GM12878 (cell line): ENCODE results near the gene MCC. TPM values are rescaled to one million over a fixed set of nuclear protein-coding genes. Genes with fewer than 3 reads are reported as not detected.

Experiments used
- ATAC-seq: fragments of 200-7000 bp; cut with Tn5 transposase; 3 replicates; pipeline ENCODE4 v1.9.1; 2020; ENCODE audit warnings: mild to moderate bottlenecking, moderate library complexity
- BruUV-seq: library from RNA; stranded (reverse); fragments of 400-500 nt; replicated peaks from 2 replicates; lab custom pipeline; 2021; lab: Mats Ljungman, UMichigan
- CTCF ChIA-PET: fragments of 300-600 bp; sonication (Branson Sonifier 250); formaldehyde crosslinking; extraction: SDS; loops from one replicate; lab custom pipeline; 2021; ENCODE audit warnings: inconsistent platforms; lab: Yijun Ruan, JAX
- POLR2A ChIA-PET: fragments of 350-600 bp; formaldehyde crosslinking; extraction: SDS; loops from one replicate; lab custom pipeline; 2021; ENCODE audit warnings: inconsistent platforms; lab: Charles Lee
- RAD21 ChIA-PET: fragments of 300-600 bp; sonication (Branson Sonifier 250); formaldehyde crosslinking; loops from one replicate; lab custom pipeline; 2023; ENCODE audit warnings: antibody characterized with exemption; ENCODE audit not compliant: unreplicated experiment; lab: Charles Lee
- SMC1A ChIA-PET: fragments of 300-600 bp; sonication (Branson Sonifier 250); formaldehyde crosslinking; loops from one replicate; lab custom pipeline; 2023; ENCODE audit not compliant: unreplicated experiment, uncharacterized antibody; lab: Charles Lee
- DNase-seq: peaks from one replicate; pipeline ENCODE4 v3.0.0-alpha.2; 2011; ENCODE audit warnings: low read depth, low spot score
- FAIRE-seq: peaks from 3 replicates; lab custom pipeline; 2011; peaks lifted over from hg19 to GRCh38; lab: Jason Lieb, UNC
- H2AFZ ChIP-seq: 2 replicates; pipeline ENCODE4 v1.6.0; 2011; ENCODE audit warnings: low read depth, low read length, control low read depth; ENCODE audit not compliant: control insufficient read depth
- H3K27ac ChIP-seq: 2 replicates; pipeline ENCODE4 v1.5.1; 2011; ENCODE audit warnings: control low read depth; ENCODE audit not compliant: control insufficient read depth, insufficient read depth
- H3K27me3 ChIP-seq, 2 experiments: replicated peaks in 1 of 2; 2 replicates each; pipeline versions ENCODE4 v1.6.0 to v1.6.1; 2011; ENCODE audit warnings: low read length in 1 of 2; ENCODE audit not compliant: control insufficient read depth in 2 of 2, insufficient read depth in 2 of 2
- H3K36me3 ChIP-seq, 2 experiments: 2 replicates each; pipeline ENCODE4 v1.5.1; 2011; ENCODE audit warnings: low read length in 1 of 2; ENCODE audit not compliant: control insufficient read depth in 2 of 2, insufficient read depth in 2 of 2
- H3K4me1 ChIP-seq: 2 replicates; pipeline ENCODE4 v1.6.1; 2011; ENCODE audit warnings: mild to moderate bottlenecking, low read length, moderate library complexity, mixed read lengths; ENCODE audit not compliant: control insufficient read depth, insufficient read depth
- H3K4me2 ChIP-seq: 2 replicates; pipeline ENCODE4 v1.6.0; 2011; ENCODE audit warnings: control low read depth; ENCODE audit not compliant: control insufficient read depth, insufficient read depth
- H3K4me3 ChIP-seq: fragments of 200-600 bp; sonication (generic); 2 replicates; pipeline ENCODE4 v1.5.1; 2016
- H3K79me2 ChIP-seq: 2 replicates; pipeline ENCODE4 v1.6.0; 2011; ENCODE audit warnings: low read length; ENCODE audit not compliant: control insufficient read depth, insufficient read depth
- H3K9ac ChIP-seq: 2 replicates; pipeline ENCODE4 v1.8.0; 2011; ENCODE audit warnings: low read length, control low read depth, mixed read lengths; ENCODE audit not compliant: control insufficient read depth, insufficient read depth
- H3K9me3 ChIP-seq: replicated peaks from 3 replicates; pipeline ENCODE4 v1.5.1; 2011; ENCODE audit warnings: mild to moderate bottlenecking, low read length; ENCODE audit not compliant: control insufficient read depth, insufficient read depth
- H4K20me1 ChIP-seq: 2 replicates; pipeline ENCODE4 v1.6.0; 2011; ENCODE audit not compliant: control insufficient read depth, insufficient read depth
- CBX5 ChIP-seq: sonication (generic); IDR thresholded peaks from 2 replicates; pipeline ENCODE4 v1.6.1; 2016; ENCODE audit warnings: low read depth, moderate library complexity, mild to moderate bottlenecking, inconsistent platforms
- ETV6 ChIP-seq, 2 experiments: fragments of 450-650 bp in 1 of 2; IDR thresholded peaks in 1 of 2; conservative IDR thresholded peaks in 1 of 2; 2 replicates each; pipeline ENCODE4 v1.6.1; 2014; ENCODE audit warnings: antibody characterized with exemption in 1 of 2, borderline replicate concordance in 1 of 2, low read depth in 1 of 2, mild to moderate bottlenecking in 1 of 2, moderate library complexity in 1 of 2
- HCFC1 ChIP-seq: fragments of 150-350 bp; IDR thresholded peaks from 2 replicates; pipeline ENCODE4 v1.6.1; 2014; ENCODE audit warnings: low read length
- HDGF ChIP-seq: fragments of 450-650 bp; IDR thresholded peaks from 2 replicates; pipeline ENCODE4 v1.6.1; 2016; ENCODE audit warnings: antibody characterized with exemption
- MEF2A ChIP-seq: IDR thresholded peaks from 2 replicates; pipeline ENCODE4 v1.6.1; 2011; ENCODE audit warnings: low read depth, mild to moderate bottlenecking, low read length, moderate library complexity; ENCODE audit not compliant: insufficient read depth
- MLLT1 ChIP-seq: fragments of 450-650 bp; IDR thresholded peaks from 2 replicates; pipeline ENCODE4 v1.6.1; 2016; ENCODE audit warnings: mild to moderate bottlenecking
- MTA2 ChIP-seq: fragments of 450-650 bp; IDR thresholded peaks from 2 replicates; pipeline ENCODE4 v1.6.1; 2016; ENCODE audit warnings: low read depth, mild to moderate bottlenecking, moderate library complexity
- NBN ChIP-seq: fragments of 450-650 bp; IDR thresholded peaks from 2 replicates; pipeline ENCODE4 v1.6.1; 2016
- SP1 ChIP-seq: IDR thresholded peaks from one replicate; pipeline ENCODE4 v1.6.1; 2011; ENCODE audit warnings: low read depth, low read length
- SRF ChIP-seq, 2 experiments: IDR thresholded peaks; 2 replicates each; pipeline ENCODE4 v1.6.1; 2011; ENCODE audit warnings: low read depth in 2 of 2, low read length in 2 of 2, mild to moderate bottlenecking in 1 of 2, moderate library complexity in 1 of 2
- TBL1XR1 ChIP-seq: IDR thresholded peaks from 2 replicates; pipeline ENCODE4 v1.6.1; 2012; ENCODE audit warnings: low read depth, low read length, improper control_type of control experiment
- ZBTB11 ChIP-seq: fragments of 450-650 bp; formaldehyde crosslinking; IDR thresholded peaks from 2 replicates; pipeline ENCODE4 v1.5.0; 2022; ENCODE audit warnings: mild to moderate bottlenecking, missing genetic modification characterization
- ZBTB4 ChIP-seq: fragments of 450-650 bp; formaldehyde crosslinking; IDR thresholded peaks from 2 replicates; pipeline ENCODE4 v1.4.0; 2022; ENCODE audit warnings: mild to moderate bottlenecking, moderate library complexity
- WGBS: methylation state at CpG from one replicate; pipeline ENCODE4 v1.1.6; 2016; ENCODE audit warnings: low lambda C conversion rate; ENCODE audit not compliant: insufficient replicate concordance, insufficient coverage; ENCODE audit errors: missing lambda C conversion rate; 5-methylcytosine and 5-hydroxymethylcytosine counted together
- in situ Hi-C: fragments of 300-500 bp; cut with MboI; formaldehyde crosslinking; loops from 9 replicates; pipeline ENCODE4 v1.14.3; 2018; ENCODE audit warnings: mixed read lengths
- intact Hi-C: fragments of 100-400 bp; cut with micrococcal nuclease; formaldehyde crosslinking; loops from one replicate; pipeline ENCODE4 v1.14.2; 2022; ENCODE audit not compliant: unreplicated experiment
- polyA plus RNA-seq, 11 experiments: library from polyadenylated mRNA; depleted of rRNA in 4 of 11; unstranded in 6 of 11; stranded (reverse) in 5 of 11; fragments of >200 nt; fragmentation: Nextera tagmentation in 4 of 11; fragmentation: Illumina TruSeq in 1 of 11; extraction: Ambion mirVana in 4 of 11; extraction: Trizol in 1 of 11; gene quantifications; 1 replicate in 1 of 11; 2 replicates in 10 of 11; pipeline versions ENCODE4 v1.2.1 to v1.2.3, GENCODE V29; 2011 to 2016; ENCODE audit warnings: inconsistent platforms in 2 of 11, missing spikeins in 2 of 11, low read depth in 1 of 11
- total RNA-seq, 4 experiments: library from RNA; depleted of rRNA in 3 of 4; stranded (reverse); fragments of >200 nt in 3 of 4; fragmentation: Illumina TruSeq in 1 of 4; extraction: Trizol in 1 of 4; gene quantifications; 2 replicates each; pipeline versions ENCODE4 v1.2.1 to v1.2.3, GENCODE V29; 2013 to 2021

MCC gene
- total and polyA plus RNA-seq, 10 of the 15 experiments (the other 5 are each of a cell fraction or from before 2014, with no cell fraction given): 0.03 to 0.86 (median 0.16) TPM

GRCh38 chr5:113169720-113170119, 318.5 kb downstream of the MCC start (continued):
- TF ChIP-seq TBL1XR1 (no peak), SRF (IDR thresholded peaks at IDR 0.05; ENCODE audit: low read depth in 2 of 2, low read length in 2 of 2) (no peak), SP1 (no peak), HDGF (no peak)

- H3K36me3 ChIP-seq: no peaks in the 10 kb centered on the region
- H3K4me3 ChIP-seq: no peak overlapping the region
- in situ Hi-C loops (no loop called here), intact Hi-C loops (no loop called here)
- DNase-seq (no peak), FAIRE-seq (no peak), ATAC-seq (no peak)
- H3K27me3 ChIP-seq: no peaks in the 10 kb centered on the region
- BruUV-seq: no TSS peak
- no peak overlapping the region for H3K27ac ChIP-seq
- ChIA-PET SMC1A (no interaction called here), CTCF (no interaction called here), RAD21 (no interaction called here), POLR2A (no interaction called here)
- H3K9ac ChIP-seq: no peak overlapping the region
- H3K4me1 ChIP-seq: no peaks in the 10 kb centered on the region
- no peaks in the 10 kb centered on the region for H3K79me2 ChIP-seq
- H3K4me2 ChIP-seq: no peak overlapping the region
- no peak overlapping the region for H2AFZ ChIP-seq
- 50% methylated on average over 2 of the region's 2 CpGs for WGBS
- TF ChIP-seq MEF2A: no peak
- no peak for TF ChIP-seq MLLT1
- TF ChIP-seq ZBTB11: no peak
- no peak for TF ChIP-seq CBX5
- TF ChIP-seq ZBTB4 (CRISPR knock-in tag): no peak
- TF ChIP-seq HCFC1: no peak
- TF ChIP-seq ETV6 (conservative IDR thresholded peaks at IDR 0.05 in 1 of 2, IDR thresholded peaks at IDR 0.05 in 1 of 2; ENCODE audit: borderline replicate concordance in 1 of 2, low read depth in 1 of 2): no peak
- TF ChIP-seq NBN: no peak
- TF ChIP-seq MTA2: no peak
- H4K20me1 ChIP-seq: no peaks in the 10 kb centered on the region
- no peaks in the 10 kb centered on the region for H3K9me3 ChIP-seq
These were observed 320.3 kb downstream of the MCC start for GRCh38 chr5:113167985-113168384.
